DOHH2 (cell line): ENCODE measurements around the gene IFT88.

ENCODE experiments used
- H3F3A ChIP-seq: fragments of 200-600 bp; sonication (generic), shearing (Covaris generic); 2 replicates; pipeline ENCODE4 v1.6.0; 2016; ENCODE audit warnings: antibody characterized with exemption, mild to moderate bottlenecking; ENCODE audit not compliant: control insufficient read depth, insufficient read depth
- H3K27ac ChIP-seq: fragments of 200-600 bp; sonication (generic); 2 replicates; pipeline ENCODE4 v1.5.1; 2014; ENCODE audit warnings: low read depth, mild to moderate bottlenecking, low read length, moderate library complexity
- H3K27me3 ChIP-seq: fragments of 200-600 bp; sonication (generic); 2 replicates; pipeline ENCODE4 v1.6.1; 2014; ENCODE audit warnings: mild to moderate bottlenecking, low read length, mixed read lengths; ENCODE audit not compliant: control insufficient read depth
- H3K36me3 ChIP-seq: fragments of 200-600 bp; sonication (generic); 2 replicates; pipeline ENCODE4 v1.6.1; 2014; ENCODE audit warnings: mild to moderate bottlenecking, low read length, moderate library complexity, mixed read lengths; ENCODE audit not compliant: control insufficient read depth
- H3K4me1 ChIP-seq: fragments of 200-600 bp; sonication (generic); 2 replicates; pipeline ENCODE4 v1.6.1; 2014; ENCODE audit warnings: mild to moderate bottlenecking, low read length, mixed read lengths; ENCODE audit not compliant: control insufficient read depth
- H3K4me2 ChIP-seq: fragments of 200-600 bp; sonication (generic); 2 replicates; pipeline ENCODE4 v1.6.0; 2014; ENCODE audit warnings: mild to moderate bottlenecking, low read length, moderate library complexity
- H3K4me3 ChIP-seq: fragments of 200-600 bp; sonication (generic); 2 replicates; pipeline ENCODE4 v1.5.1; 2014; ENCODE audit warnings: mild to moderate bottlenecking, low read length, mixed read lengths
- H3K79me2 ChIP-seq: fragments of 200-600 bp; sonication (generic); 2 replicates; pipeline ENCODE4 v1.6.1; 2014; ENCODE audit warnings: mild to moderate bottlenecking, low read length, mixed read lengths; ENCODE audit not compliant: control insufficient read depth
- H3K9me2 ChIP-seq: fragments of 200-600 bp; sonication (generic); replicated peaks from 2 replicates; pipeline ENCODE4 v1.6.1; 2014; ENCODE audit warnings: mild to moderate bottlenecking, low read length, mixed read lengths; ENCODE audit not compliant: control insufficient read depth
- H3K9me3 ChIP-seq: fragments of 200-600 bp; sonication (generic); 2 replicates; pipeline ENCODE4 v1.6.1; 2014; ENCODE audit warnings: antibody characterized with exemption, low read length, mixed read lengths; ENCODE audit not compliant: control insufficient read depth, insufficient read depth
- H4K20me1 ChIP-seq: fragments of 200-600 bp; sonication (generic); 2 replicates; pipeline ENCODE4 v1.6.0; 2014; ENCODE audit warnings: low read depth, mild to moderate bottlenecking, antibody characterized with exemption, low read length, moderate library complexity; ENCODE audit not compliant: control insufficient read depth, insufficient read depth
- CTCF ChIP-seq: fragments of 200-600 bp; sonication (generic); IDR thresholded peaks from one replicate; pipeline ENCODE4 v1.5.1; 2014; ENCODE audit warnings: antibody characterized with exemption, mild to moderate bottlenecking, low read depth, low read length; ENCODE audit not compliant: poor library complexity, severe bottlenecking
- EZH2phosphoT487 ChIP-seq: fragments of 200-600 bp; sonication (generic); IDR thresholded peaks from 2 replicates; pipeline ENCODE4 v1.6.1; 2017; ENCODE audit warnings: borderline replicate concordance, mild to moderate bottlenecking, antibody characterized with exemption, low read length, moderate library complexity, mixed read lengths

IFT88 gene

GRCh38 chr13:20701461-20701860 is 134.5 kb downstream of the IFT88 start:
- H4K20me1 ChIP-seq = 0 out of 2 replicates have a peak, but pooled peaks cover 2% of the 10 kb centered on the region
- peaks cover 37% of the 10 kb centered on the region for H3K27me3 ChIP-seq
- H3K27ac ChIP-seq = no peak overlapping the region
- no peaks in the 10 kb centered on the region for H3K36me3 ChIP-seq
- no peaks in the 10 kb centered on the region for H3K9me3 ChIP-seq
- peaks cover 18% of the 10 kb centered on the region for H3K4me1 ChIP-seq
- no peaks in the 10 kb centered on the region for H3K9me2 ChIP-seq
- no peaks in the 10 kb centered on the region for H3K79me2 ChIP-seq
- H3F3A ChIP-seq = 0 out of 2 replicates have a peak, but pooled peaks cover 6% of the 10 kb centered on the region
- no peak overlapping the region for H3K4me2 ChIP-seq
- no peak overlapping the region for H3K4me3 ChIP-seq
- TF ChIP-seq EZH2phosphoT487 = no peak
- no peak for TF ChIP-seq CTCF

- peak overlapping the region; percentile 85 for H3K4me3 ChIP-seq
- no peaks in the 10 kb centered on the region for H3K79me2 ChIP-seq
- no peaks in the 10 kb centered on the region for H3K9me3 ChIP-seq
- peaks cover 18% of the 10 kb centered on the region for H3K4me1 ChIP-seq
- peak overlapping the region; percentile 99 for H3K4me2 ChIP-seq
- H3F3A ChIP-seq = 0 out of 2 replicates have a peak, but pooled peaks cover 6% of the 10 kb centered on the region
- no peak for TF ChIP-seq CTCF
- no peak for TF ChIP-seq EZH2phosphoT487
- H3K9me2 ChIP-seq = no peaks in the 10 kb centered on the region
- H3K27me3 ChIP-seq = peaks cover 37% of the 10 kb centered on the region
- H3K27ac ChIP-seq = no peak overlapping the region
- no peaks in the 10 kb centered on the region for H3K36me3 ChIP-seq
- H4K20me1 ChIP-seq = 0 out of 2 replicates have a peak, but pooled peaks cover 2% of the 10 kb centered on the region
Measured at GRCh38 chr13:20702530-20702914, 135.6 kb downstream of the IFT88 start.

- peak within 1 kb of the TSS; percentile 99 for H3K4me2 ChIP-seq
- 0 out of 2 replicates have a peak, but pooled peaks cover 6% of the 10 kb centered on the region for H3F3A ChIP-seq
- H3K27me3 ChIP-seq = peaks cover 37% of the 10 kb centered on the region
- no peaks in the 10 kb centered on the region for H3K36me3 ChIP-seq
- H4K20me1 ChIP-seq = 0 out of 2 replicates have a peak, but pooled peaks cover 2% of the 10 kb centered on the region
- H3K9me3 ChIP-seq = no peaks in the 10 kb centered on the region
- H3K9me2 ChIP-seq = no peaks in the 10 kb centered on the region
- no peaks in the 10 kb centered on the region for H3K79me2 ChIP-seq
- peaks cover 18% of the 10 kb centered on the region for H3K4me1 ChIP-seq
- no peak within 1 kb of the TSS for H3K27ac ChIP-seq
- H3K4me3 ChIP-seq = peak within 1 kb of the TSS; percentile 85
- TF ChIP-seq EZH2phosphoT487 (no peak), CTCF (no peak)
Measured at GRCh38 chr13:20702915-20703779, 136.2 kb downstream of the IFT88 start, which contains the start of gene IL17D. IL17D (plus strand) TSS chr13:20703699; CDS start chr13:20704002, 303 bp downstream.
